ENCODE measurements around the gene PPFIA4.
"Not testable (repeated sequence)": the region's sequence is repeated elsewhere in the genome, so short reads cannot be mapped to it uniquely, and the experiment has no call there.

Gene PPFIA4

DNA sequence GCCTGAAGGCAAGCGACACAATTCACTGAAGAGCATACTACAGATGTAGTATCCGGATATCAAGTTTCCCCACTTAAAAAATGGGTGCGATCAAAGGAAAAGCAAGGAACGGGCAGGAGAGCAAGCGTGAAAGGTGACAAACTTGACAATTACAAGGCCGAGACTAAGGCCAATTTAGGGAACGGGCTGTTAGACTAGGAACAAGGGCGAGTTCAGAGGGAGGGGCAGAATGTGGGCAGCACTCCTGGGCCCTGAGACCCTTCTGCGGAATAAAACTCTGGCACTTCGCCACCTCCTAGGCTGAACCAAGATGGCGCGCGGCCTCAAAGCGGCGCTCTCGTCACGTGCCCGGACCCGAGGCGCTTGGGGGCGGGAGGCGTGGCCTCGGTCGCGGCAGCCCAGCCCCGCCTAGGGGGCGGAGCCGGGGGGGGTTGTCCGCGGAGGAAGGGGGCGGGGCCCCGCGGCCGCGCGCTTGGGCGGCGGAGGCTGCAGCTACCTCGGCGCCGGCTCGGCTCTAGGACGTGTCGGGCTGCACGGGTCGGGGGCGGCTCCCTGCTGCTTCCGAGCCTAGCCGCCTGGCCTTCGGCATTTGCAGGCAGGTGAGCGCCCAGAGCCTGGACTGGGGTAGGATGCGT, at the start of gene PPFIA4:
Gene PPFIA4, plus strand, starts transcription at position 461 of the 635 bp plus-strand sequence. CDS start 12,518 bp downstream, outside the sequence.
- peak; percentile 90 for DNase-seq

DNA sequence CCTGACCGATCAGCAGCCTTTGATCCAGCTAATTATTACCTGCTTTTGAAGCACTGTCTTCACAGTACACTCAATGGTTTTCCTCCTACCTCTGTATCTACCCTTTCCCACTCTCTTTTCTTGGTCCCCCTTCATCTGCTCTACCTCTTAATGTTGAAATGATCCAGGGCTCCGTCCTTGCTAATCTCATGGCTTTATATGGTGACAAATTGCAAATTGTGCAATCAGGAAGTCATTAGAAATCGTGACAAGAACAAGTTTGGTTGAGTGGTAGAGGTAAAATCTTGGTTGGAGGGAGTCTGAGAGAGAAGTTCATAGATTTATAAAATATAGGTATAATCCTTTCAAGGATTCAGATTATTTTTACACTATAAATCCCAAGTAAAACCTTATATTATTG, 49.7 kb upstream of the PPFIA4 start:
- DNase-seq, result no peak

DNA sequence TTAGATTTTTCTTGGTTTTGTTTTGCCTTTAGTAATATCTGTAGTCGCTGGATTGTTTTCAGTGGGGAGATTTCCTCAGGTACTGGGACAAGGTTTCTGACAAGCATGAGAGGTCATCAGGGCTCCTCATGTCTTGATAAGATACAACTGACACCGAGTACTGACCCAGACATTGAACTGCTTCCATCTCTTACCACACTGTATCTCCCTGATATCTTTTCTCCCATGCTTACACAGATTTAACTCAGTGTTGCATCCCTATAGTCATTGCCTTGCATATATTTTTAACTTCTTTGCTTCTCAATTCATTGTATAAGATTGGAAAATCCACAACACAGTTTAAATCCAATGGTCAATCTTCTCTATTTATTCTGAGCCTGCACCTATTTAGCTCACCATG, 46.8 kb upstream of the PPFIA4 start:
- DNase-seq, result no peak

DNA sequence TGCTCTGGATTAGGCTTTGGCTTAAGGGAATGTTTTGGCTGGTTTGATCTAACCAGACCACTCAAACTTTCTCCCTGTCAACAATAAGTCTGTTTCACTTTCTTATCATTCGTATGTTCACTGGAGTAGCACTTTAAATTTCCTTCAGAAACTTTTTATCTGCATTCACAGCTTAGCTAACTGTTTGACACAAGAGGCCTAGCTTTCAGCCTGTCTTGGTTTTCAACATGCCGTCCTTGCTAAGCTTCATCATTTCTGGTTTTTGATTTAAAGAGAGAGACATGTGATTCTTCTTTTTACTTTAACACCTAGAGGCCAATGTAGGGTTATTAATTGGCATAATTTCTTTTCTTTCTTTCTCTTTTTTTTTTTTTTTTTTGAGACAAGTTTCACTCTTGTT, 44.4 kb upstream of the PPFIA4 start:
- DNase-seq, result no peak

DNA sequence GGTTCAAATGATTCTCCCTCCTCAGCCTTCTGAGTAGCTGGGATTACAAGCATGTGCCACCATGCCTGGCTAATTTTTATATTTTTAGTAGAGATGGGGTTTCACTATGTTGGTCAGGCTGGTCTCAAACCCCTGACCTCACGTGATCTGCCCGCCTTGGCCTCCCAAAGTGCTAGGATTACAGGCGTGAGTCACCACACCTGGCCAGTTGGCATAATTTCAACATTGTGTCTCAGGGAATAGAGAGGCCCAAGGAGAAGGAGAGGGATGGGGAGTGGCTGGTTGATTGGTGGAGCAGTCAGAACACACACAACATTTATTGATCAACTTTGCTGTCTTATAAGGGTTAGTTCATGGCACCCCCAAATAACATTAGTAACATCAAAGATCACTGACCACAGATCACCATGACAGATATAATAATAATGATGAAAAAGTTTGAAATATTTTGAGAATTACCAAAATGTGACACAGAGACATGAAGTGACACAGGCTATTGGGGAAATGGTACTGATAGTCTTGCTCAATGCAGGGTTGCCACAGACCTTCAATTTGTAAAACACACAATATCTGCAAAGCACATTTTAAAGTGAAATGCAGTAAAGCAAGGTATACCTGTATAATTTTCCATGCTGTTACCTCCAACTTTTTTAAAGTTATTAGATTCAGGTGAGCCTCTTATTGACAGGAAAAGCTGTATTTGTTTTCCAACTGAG, 43.4 kb upstream of the PPFIA4 start:
- no peak for DNase-seq

DNA sequence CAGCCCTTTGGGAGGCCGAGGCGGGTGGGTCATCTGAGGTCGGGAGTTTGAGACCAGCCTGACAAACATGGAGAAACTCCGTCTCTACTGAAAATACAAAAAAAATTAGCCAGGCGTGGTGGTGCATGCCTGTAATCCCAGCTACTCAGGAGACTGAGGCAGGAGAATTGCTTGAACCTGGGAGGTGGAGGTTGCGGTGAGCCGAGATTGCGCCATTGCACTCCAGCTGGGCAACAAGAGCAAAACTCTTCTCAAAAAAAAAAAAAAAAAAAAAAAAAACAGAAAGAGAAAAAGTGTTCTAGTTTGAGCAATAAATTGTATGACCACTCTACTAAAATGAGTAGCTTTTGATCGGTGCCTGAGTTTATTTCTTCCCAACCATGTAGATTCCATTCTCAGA, 40.2 kb upstream of the PPFIA4 start:
- DNase-seq, result not testable (repeated sequence)

DNA sequence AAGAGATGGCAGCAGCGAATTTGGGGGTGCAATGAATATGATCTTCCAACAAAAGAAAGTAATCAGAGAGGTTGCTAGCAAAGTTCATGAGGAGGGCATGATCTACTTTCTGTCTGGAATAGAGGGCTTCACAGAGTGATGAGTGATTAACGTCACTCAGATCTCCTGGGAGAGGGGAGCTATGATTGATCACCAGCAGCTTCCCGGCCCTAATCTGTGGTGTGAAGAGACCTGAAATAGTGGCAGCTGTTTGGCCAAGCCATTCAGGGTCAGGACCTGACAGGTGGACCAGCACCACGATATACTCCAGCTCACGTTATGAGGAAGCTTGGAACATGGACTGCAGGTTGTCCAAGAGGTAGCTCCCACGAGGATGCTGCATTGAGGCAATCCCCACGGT, 39.0 kb upstream of the PPFIA4 start:
- no peak for DNase-seq

DNA sequence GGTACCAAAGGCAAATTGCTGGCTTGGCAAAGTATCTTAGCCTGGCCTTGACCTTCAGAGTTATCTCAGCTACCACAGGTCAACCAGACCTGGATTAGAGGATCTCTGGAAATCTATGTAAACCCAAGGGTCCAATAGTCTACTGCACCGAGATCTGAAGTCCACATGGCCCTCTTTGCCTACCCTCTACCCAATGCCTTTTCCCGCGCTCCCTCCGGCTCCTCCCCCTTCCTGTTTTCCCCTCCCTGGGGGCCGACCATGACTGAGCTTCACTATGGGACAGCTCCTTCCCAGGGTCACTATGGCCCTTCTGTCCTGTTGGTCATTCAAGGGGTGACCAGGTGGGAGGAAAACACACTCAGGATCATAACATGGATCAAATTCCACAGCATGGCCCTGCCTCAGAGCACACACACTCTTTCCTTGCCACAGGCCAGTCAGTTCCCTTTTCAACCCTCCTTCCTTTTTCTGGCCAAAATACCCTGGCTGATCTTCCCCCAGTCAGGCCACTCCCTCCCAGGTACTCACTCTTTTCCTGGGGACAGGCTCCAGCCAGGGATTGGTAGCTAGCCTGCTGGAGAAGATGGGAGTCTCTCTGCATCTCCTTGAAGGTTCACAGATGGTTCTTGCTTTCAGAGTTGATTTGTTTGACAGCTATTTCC, 38.2 kb upstream of the PPFIA4 start:
- no peak for DNase-seq

DNA sequence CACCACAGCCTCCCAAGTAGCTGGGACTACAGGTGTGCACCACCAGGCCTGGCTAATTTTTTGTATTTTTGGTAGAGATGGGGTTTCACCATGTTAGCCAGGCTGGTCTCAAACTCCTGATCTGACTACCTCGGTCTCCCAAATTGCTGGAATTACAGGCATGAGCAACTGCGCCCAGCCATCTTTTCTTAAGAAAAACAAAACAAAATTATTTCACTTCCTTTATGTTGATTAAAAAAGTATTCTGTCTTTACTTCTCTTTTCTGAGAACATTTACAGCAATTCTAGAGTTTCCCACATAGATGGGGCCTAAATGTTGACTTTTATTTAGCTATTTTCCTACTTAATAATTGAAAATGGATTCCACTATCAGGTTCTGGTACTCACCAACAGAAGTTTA, 36.4 kb upstream of the PPFIA4 start:
- DNase-seq, result no peak

DNA sequence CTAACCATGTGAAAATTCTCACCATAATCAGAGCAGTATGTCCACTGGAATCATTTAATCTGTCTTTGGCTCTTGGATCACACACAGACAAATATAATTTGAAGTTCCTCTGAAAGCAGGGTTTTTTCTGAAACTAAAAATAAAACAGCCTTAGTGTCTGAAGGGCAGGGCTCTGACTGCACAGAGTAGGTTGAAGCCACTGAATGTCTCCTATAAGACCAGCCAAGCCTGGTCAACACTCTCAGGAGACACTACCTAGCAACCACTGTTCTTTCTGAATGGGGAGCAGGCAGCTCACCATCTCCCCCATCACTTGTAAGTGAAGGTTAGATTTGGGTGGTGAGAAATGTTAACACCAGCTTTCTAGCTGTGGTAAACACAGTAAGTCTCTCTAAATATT, 35.2 kb upstream of the PPFIA4 start:
- no peak for DNase-seq

DNA sequence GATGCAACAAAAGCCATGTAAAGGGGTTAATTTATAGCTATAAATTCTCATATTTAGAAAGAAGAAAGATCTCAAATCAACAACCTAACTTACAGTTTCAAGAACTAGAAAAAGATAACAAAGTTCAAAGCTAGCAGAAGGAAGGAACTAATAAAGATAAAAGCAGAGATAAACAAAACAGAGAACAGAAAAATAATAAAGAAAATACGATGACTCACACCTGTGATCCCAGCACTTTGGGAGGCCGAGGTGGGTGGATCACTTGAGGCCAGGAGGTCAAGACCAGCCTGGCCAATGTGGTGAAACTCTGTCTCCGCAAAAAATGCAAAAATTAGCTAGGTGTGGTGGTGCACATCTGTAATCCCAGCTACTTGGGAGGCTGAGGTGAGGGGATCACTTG, 31.5 kb upstream of the PPFIA4 start:
- no peak for DNase-seq

DNA sequence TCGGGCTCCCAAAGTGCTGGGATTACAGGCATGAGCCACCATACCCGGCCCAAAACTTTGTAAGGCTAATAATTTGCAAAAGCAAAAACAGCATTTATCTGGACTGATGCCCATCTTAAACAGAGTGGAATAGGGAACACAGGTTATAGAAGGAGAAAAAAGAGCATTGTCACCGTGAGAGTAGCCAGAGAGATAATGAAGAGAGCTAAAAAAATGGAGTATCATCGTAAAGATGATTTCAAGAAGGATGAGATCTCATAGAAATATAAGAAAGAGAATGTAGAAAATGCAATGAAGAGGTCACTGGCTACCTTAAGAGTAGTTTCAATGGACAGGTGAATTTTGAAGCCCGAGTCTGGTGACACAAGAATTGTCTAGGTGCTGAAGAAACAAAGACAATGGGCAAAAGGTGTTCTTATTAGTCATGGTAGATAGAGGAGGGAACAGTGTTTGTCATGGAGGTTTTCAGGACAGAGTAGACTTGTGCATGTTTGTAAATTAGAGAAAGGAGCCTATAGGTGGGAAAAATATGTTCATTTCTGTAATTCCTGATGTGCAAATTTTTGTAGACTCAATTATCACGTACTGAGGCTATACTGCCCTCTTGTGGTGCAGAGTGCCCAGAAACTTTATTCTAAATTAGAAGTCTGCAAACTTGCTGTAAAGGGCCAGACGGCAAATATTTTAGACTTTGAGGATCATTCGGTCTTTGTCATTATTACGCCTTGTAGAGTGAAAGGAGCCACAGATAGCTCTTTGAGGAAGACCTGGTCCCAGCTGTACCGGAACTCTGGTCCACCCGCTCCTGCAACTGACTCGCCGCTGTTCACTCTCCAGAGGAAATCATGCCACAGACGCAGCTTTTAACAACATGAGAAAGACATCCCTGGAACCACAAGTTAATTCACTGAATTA, 27.2 kb upstream of the PPFIA4 start:
- DNase-seq, result peak; percentile 79

DNA sequence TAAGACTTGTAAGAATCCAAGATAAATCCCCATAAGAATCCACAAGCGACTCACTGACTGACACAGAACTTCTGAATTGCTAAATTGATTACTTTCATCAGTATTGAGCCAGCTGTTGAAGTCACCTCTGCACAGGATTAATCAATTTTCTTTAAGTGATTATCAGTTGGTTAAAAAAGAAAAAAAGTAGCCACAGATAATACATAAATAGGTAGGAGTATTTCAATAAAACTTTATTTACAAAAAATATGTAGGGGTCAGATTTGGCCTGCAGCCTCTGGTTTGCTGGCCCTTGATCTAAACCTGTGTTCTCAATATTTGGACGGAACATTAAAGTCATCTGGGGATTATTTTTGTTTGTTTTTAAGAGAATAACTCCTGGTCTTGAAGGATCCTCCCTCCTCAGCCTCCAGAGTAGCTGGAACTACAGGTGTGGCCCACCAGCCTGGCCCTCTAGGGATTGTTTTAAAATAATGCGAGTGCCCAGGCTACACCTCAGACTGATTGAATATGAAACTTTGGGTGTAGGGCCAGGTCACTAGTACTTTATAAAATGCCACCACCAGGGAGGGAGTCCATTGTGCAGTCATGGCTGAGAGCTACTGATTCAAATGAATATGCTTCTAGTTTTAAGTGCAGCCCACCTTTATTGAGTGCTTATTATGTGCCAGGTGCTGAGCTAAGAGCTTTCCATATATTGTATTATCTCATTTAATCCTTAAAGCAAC, 25.9 kb upstream of the PPFIA4 start:
- DNase-seq, result no peak

DNA sequence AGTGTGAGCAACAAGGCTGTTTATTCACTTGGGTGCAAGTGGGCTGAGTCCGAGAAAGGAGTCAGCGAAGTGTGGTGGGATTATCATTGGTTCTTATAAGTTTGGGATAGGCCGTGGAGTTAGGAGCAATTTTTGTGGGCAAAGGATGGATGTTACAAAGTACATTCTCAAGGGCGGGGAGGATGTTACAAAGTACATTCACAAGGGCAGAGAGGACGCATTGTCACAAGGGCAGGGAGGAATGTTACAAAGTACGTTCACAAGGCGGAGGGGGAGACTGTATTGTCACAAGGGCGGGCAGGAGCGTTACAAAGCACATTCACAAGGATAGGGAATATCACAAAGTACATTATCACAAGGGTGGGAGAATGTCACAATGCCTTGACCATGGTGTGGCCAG, 24.3 kb upstream of the PPFIA4 start:
- DNase-seq, result no peak

DNA sequence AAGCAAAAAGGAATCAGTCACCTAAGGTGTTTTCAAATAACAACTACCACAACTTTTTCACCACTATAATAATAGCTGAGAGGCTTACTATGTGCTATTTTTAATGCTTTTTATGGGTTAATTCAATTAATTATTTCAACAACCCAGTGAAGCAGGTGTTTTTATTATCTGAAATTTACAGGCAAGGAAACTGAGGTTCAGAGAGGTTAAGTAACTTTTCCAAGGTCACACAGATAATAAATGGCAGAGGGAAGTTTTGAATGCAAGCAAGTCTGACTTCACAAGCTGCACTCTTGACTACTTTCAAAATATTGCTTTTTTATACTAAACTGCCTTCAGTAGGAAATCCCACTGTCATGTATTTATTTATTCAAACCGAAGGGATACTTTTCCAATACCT, 23.3 kb upstream of the PPFIA4 start:
- no peak for DNase-seq

DNA sequence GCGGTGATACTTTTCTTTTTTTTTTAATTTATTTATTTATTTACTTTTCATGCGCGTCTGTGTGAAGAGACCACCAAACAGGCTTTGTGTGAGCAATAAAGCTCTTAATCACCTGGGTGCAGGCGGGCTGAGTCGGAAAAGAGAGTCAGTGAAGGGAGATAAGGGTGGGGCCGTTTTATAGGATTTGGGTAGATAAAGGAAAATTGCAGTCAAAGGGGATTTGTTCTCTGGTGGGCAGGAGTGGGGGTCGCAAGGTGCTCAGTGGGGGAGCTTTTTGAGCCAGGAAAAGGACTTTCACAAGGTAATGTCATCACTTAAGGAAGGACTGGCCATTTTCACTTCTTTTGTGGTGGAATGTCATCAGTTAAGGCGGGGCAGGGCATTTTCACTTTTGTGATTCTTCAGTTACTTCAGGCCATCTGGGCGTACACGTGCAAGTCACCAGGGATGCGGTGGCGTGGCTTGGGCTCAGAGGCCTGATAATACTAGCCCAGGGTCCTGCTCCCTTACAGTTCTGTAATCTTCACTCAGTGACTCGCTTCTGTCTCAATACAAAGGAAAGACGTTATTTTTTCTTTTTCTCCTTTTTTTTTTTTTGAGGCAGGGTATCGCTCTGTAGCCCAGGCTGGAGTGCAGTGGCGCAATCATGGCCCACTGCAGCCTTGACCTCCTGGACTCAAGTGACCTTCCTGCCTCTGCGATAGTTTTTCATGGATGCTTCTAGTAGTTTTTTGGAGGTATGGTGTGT, 20.7 kb upstream of the PPFIA4 start:
- DNase-seq, result not testable (repeated sequence)

DNA sequence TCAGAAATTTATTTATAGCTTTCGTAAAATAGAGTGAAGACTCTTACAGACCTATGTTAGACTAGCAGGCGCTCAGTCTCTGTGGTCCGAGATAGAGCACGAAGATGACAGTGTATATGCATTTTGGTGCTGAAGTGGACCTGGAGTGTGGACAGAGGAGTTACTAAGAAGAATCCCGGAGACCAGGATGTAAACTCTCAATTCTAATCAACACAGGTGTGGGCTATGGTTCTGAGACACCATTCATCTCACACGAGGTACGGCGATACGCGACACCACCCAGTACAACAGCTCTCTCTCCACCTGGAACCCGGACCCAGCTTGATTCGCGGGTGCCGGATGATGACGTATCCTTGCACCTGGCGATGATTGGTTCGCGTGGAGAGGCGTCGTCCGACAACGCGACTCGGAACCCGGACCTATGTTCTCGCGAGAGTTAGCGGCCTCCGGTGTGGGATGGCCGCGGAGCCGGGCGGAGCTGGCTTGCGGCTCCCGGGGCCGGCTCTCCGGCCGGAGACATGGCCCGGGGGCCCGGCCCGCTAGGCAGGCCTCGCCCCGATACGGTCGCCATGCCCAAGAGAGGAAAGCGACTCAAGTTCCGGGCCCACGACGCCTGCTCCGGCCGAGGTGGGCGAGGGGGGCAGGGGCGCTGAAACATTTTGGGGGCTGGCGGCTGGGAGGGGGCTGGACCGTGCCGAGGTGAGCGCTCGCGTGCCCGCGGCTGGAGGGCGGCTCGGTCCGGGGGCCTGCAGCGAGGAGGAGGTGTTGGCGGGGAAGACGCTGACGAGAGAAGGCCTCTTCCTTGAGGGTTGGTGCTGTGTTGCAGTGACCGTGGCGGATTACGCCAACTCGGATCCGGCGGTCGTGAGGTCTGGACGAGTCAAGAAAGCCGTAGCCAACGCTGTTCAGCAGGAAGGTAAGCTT, 19.1 kb upstream of the PPFIA4 start, which contains the start of gene TMEM183A:
Gene TMEM183A, plus strand, starts transcription at position 427 of the 924 bp plus-strand sequence. Its CDS starts 92 bp downstream, at position 519.
- peak; percentile 97 for DNase-seq

DNA sequence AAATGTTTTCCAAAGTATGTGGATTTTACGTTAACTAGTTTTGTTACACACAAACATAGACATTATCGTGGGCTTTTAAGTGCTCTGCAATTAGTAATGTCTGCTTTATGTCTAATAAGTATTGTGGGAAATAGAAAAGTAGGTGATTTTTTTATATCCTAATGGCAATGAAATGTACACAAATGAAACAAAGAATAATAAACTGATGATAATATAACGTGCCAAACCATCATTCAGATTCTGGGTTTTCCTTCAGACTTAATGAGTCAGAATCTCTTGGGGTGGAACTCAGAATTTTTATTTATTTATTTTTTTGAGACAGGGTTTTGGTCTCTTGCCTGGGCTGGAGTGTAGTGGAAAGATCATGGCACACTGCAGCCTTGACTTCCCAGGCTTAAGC, 17.1 kb upstream of the PPFIA4 start:
- DNase-seq, result no peak

DNA sequence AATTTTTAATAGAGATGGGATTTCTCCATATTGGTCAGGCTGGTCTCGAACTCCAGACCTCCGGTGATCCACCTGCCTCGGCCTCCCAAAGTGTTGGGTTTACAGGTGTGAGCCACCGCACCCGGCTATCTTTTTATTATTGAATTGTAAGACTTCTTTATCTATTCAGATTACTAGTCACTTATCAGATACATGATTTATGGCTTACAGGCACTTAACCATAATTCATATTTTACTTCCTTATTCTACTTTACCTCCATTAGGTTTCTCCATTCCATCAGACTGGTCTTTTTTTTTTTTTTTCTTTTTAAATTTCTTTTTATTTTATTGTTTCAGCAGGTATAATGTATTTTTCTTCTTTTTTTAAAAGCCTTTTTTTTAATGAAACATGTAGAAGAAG, 14.7 kb upstream of the PPFIA4 start:
- no peak for DNase-seq

DNA sequence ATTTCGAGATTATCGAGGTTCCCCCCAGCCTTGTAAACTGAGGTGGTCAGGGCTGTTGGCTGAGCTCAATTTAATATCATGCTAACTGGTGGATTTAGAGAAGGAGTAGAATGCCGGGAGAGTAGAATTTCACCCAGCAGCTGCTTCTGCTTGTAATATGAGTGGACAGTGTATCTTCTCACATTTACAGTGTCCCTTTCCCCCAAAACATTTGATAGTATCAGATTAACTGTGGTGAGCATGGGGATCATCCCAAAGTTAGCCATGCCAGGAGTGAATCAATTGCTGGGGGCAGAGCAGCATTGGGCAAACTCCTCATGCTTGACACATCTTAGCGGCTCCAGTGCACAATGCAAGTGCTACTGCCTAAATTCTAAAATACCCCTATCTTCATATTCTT, 9.2 kb upstream of the PPFIA4 start:
- no peak for DNase-seq

Data from CD4-positive, alpha-beta T cell treated with Interleukin-17A for 1 hour (primary cell).